Smooth muscle cell of the coronary artery (primary cell): ENCODE measurements around the gene GPR143. TPM values are rescaled to one million over a fixed set of nuclear protein-coding genes. Genes with fewer than 3 reads are reported as not detected.

ENCODE experiments used
- total RNA-seq: library from RNA; depleted of rRNA; stranded (reverse); fragments of >200 nt; gene quantifications from 2 replicates; pipeline ENCODE4 v1.2.3, GENCODE V29; 2014; ENCODE audit warnings: low replicate concordance

The GPR143 gene
- total RNA-seq, result not detected in 2 replicates

DNA sequence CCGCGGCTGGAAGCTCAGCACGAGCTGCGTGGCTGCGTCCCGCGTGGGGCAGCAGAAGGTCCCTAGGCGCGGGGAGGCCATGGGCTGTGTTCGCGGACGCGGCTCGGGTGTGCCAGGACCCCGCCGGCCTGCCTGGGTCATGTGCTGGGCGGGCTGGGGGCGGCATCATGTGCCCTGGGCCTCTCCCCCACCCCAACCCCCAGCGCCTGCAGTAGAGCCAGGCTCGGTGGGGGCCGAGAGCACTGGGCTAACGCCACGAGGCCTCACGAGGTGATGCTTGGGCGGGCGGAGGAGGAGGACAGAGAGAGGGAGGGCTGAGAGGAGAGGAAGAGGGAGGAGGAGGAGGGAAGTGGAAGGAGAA lies at the start of gene GPR143:
GPR143 (minus strand) TSS at position 111 of the 361 bp plus-strand sequence; CDS start at position 81, 30 bp downstream.

DNA sequence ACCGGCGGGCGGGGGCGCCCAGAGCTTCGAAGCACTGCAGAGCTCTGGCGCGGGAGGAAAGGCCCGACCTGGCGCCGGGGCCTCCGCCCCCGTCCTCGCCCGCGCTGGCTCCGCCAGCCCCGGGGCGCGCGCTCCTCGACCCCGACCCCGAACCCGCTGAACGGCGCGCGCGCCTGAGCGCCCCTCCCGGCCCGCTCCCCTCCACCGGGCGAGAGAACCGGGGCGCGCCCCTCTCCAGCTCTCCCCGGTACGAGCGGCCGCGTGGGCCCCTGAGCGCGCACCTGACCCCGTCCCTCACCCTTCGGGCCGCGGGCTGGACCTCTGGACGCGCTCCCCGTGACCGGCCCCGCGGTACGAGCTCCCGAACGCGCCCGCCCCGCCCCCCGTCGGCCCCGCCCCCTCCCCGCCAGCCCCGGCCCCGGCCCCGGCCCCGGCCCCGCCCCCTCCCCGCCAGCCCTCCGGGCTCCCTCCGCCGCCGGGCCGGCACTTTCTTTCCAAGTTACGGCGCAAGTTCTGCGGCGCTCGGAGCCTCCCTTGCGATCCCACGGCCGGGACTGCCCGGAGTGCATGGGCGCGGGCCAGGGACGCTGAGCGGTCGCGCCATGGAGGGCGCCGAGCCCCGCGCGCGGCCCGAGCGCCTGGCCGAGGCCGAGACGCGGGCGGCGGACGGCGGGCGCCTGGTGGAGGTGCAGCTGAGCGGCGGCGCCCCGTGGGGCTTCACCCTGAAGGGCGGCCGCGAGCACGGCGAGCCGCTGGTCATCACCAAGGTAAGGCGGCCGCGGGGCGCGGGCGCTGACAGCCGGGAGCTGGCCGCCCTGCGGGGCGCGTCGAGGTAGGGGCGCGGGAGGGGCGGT lies 20.5 kb upstream of the GPR143 start, which contains the start of gene SHROOM2:
SHROOM2 (plus strand) TSS at position 486 of the 854 bp plus-strand sequence; CDS start at position 603, 117 bp downstream.

Other genes starting within 250 kb of the GPR143 start
- under 0.01 and 0.08 TPM in 2 replicates for gene SHROOM2, start 20.6 kb upstream of the GPR143 start, total RNA-seq
- not detected in 2 replicates for gene CLDN34, start 201.5 kb upstream of the GPR143 start, total RNA-seq